Measurements from ENCODE around the gene FBXL3. TPM values are rescaled to one million over a fixed set of nuclear protein-coding genes. Genes with fewer than 3 reads are reported as not detected.

Gene FBXL3
- total RNA-seq (2021), result 24.1 and 29.2 TPM in 2 replicates
- Bru-seq, nascent RNA, result percentile 92 among the genes with signal in this experiment
- BruChase-seq, experiment 1, labeled RNA remaining after a 2-hour chase, result percentile 94 among the genes with signal in this experiment
- BruChase-seq, experiment 2, labeled RNA remaining after a 6-hour chase, result percentile 70 among the genes with signal in this experiment
- long read RNA-seq, transcript FBXL3-201 (5 exons, 3,503 nt), result major isoform, 33 of 52 reads
- long read RNA-seq, partial matches to known transcripts, result 1 of 52 reads
- long read RNA-seq, other reads (novel, unspliced or antisense), result 17 of 52 reads

DNA sequence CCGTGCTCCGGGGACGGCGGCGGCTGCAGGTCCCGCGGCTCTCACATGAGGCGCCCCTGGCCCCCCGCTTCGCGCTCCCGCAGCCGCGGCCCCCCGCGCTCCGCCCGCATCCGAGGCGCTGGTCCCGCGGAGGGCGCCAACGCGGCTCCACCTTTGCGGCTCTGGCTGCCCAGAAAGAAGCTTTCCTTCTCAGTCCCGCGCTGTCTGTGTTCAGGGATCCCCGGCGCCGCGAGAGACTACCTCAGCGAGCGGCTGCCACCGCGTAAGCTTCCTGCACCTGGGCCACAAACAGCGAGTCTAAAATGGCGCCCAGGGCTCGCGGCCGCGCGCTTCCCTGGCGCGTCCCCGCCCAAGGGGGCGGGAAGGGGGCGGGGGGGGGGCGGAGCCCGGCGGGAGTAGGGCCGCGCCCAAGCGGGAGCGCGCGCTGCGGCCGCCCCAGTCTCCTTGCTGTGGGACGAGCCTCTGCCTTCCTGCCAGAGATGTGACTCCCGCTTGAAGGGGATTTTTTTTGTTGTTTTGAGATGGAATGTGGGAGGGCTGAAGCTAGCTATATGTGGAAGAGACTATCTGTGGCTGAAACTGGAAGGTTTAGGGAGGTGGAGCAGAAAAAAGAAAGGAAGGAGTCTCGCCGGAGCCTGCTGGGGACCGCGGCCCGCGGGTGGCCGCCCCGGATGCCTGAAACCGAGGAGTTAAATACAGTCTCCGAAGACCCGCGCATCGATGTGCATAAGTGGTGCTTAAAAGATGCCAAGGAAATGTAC, at the start of gene FBXL3:
Gene FBXL3, minus strand, starts transcription at position 299 of the 761 bp plus-strand sequence. CDS start 5,299 bp downstream, outside the sequence.
- no peak for TF ChIP-seq EZH2 (IDR thresholded peaks at IDR 0.05; ENCODE audit: borderline replicate concordance, low read depth, low read length, poor library complexity, severe bottlenecking)

GRCh38 chr13:77067519-77067918, 40.6 kb upstream of the FBXL3 start:
- Histone ChIP-seq H3K9me3 (ENCODE audit: low read depth, low read length, poor library complexity, severe bottlenecking) (no peaks in the 10 kb centered on the region), H3K4me3 (ENCODE audit: low read depth, low read length, poor library complexity, severe bottlenecking) (no peak overlapping the region), H3K36me3 (ENCODE audit: insufficient read depth, low read length, poor library complexity, severe bottlenecking) (peaks cover 29% of the 10 kb centered on the region), H3K27me3 (replicated peaks; ENCODE audit: insufficient read depth, low read depth, low read length, poor library complexity) (no peaks in the 10 kb centered on the region), H3K27ac (ENCODE audit: low read depth, low read length, poor library complexity, severe bottlenecking) (no peak overlapping the region), H3K4me1 (ENCODE audit: insufficient read depth, low read length, poor library complexity, severe bottlenecking) (no peaks in the 10 kb centered on the region)
- POLR2A ChIA-PET (ENCODE audit: low non-redundant PET), result no interaction called here
- intact Hi-C loops (cut with micrococcal nuclease; ENCODE audit: unreplicated experiment), result no loop called here
- no TSS peak for BruUV-seq (replicated peaks)
- TF ChIP-seq EZH2 (IDR thresholded peaks at IDR 0.05; ENCODE audit: borderline replicate concordance, low read depth, low read length, poor library complexity, severe bottlenecking), result no peak
- TF ChIP-seq, protein P1, sequence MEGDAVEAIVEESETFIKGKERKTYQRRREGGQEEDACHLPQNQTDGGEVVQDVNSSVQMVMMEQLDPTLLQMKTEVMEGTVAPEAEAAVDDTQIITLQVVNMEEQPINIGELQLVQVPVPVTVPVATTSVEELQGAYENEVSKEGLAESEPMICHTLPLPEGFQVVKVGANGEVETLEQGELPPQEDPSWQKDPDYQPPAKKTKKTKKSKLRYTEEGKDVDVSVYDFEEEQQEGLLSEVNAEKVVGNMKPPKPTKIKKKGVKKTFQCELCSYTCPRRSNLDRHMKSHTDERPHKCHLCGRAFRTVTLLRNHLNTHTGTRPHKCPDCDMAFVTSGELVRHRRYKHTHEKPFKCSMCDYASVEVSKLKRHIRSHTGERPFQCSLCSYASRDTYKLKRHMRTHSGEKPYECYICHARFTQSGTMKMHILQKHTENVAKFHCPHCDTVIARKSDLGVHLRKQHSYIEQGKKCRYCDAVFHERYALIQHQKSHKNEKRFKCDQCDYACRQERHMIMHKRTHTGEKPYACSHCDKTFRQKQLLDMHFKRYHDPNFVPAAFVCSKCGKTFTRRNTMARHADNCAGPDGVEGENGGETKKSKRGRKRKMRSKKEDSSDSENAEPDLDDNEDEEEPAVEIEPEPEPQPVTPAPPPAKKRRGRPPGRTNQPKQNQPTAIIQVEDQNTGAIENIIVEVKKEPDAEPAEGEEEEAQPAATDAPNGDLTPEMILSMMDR (conservative IDR thresholded peaks at IDR 0.05; ENCODE audit: low read depth, low read length), result no peak
- CTCF ChIA-PET, result no interaction called here
- DNase-seq (ENCODE audit: low spot score), result no peak

More for the DNA sequence above, at the start of gene FBXL3:
- peak within 1 kb of the TSS; percentile 87 for H3K4me3 ChIP-seq (ENCODE audit: low read depth, low read length, poor library complexity, severe bottlenecking)
- peaks cover 15% of the 10 kb centered on the region for H3K4me1 ChIP-seq (ENCODE audit: insufficient read depth, low read length, poor library complexity, severe bottlenecking)
- POLR2A ChIA-PET (ENCODE audit: low non-redundant PET), result interaction anchor here (0.7 kb wide), 1 partner anchor 45 kb away, joined by 8 read pairs; no protein-coding TSS in a partner anchor
- CTCF ChIA-PET, result no interaction called here
- intact Hi-C loops (cut with micrococcal nuclease; ENCODE audit: unreplicated experiment), result loop anchor here (5.0 to 10.0 kb wide), 3 partner anchors 298 to 538 kb away; partner anchors contain the start of gene MYCBP2
- H3K27ac ChIP-seq (ENCODE audit: low read depth, low read length, poor library complexity, severe bottlenecking), result peak within 1 kb of the TSS; percentile 92
- DNase-seq (ENCODE audit: low spot score), result peak; percentile 87
- H3K27me3 ChIP-seq (replicated peaks; ENCODE audit: insufficient read depth, low read depth, low read length, poor library complexity), result no peaks in the 10 kb centered on the region
- no peaks in the 10 kb centered on the region for H3K9me3 ChIP-seq (ENCODE audit: low read depth, low read length, poor library complexity, severe bottlenecking)
- H3K36me3 ChIP-seq (ENCODE audit: insufficient read depth, low read length, poor library complexity, severe bottlenecking), result no peaks in the 10 kb centered on the region
- BruUV-seq (replicated peaks), result no TSS peak

- no TSS peak for BruUV-seq (replicated peaks)
- H3K27ac ChIP-seq (ENCODE audit: low read depth, low read length, poor library complexity, severe bottlenecking), result no peak overlapping the region
- DNase-seq (ENCODE audit: low spot score), result no peak
- H3K4me3 ChIP-seq (ENCODE audit: low read depth, low read length, poor library complexity, severe bottlenecking), result no peak overlapping the region
- peaks cover 34% of the 10 kb centered on the region for H3K36me3 ChIP-seq (ENCODE audit: insufficient read depth, low read length, poor library complexity, severe bottlenecking)
- CTCF ChIA-PET, result no interaction called here
- H3K27me3 ChIP-seq (replicated peaks; ENCODE audit: insufficient read depth, low read depth, low read length, poor library complexity), result no peaks in the 10 kb centered on the region
- no peaks in the 10 kb centered on the region for H3K9me3 ChIP-seq (ENCODE audit: low read depth, low read length, poor library complexity, severe bottlenecking)
- POLR2A ChIA-PET (ENCODE audit: low non-redundant PET), result no interaction called here
- intact Hi-C loops (cut with micrococcal nuclease; ENCODE audit: unreplicated experiment), result no loop called here
- TF ChIP-seq EZH2 (IDR thresholded peaks at IDR 0.05; ENCODE audit: borderline replicate concordance, low read depth, low read length, poor library complexity, severe bottlenecking), result no peak
- TF ChIP-seq, protein P1 (conservative IDR thresholded peaks at IDR 0.05; ENCODE audit: low read depth, low read length), result no peak
- H3K4me1 ChIP-seq (ENCODE audit: insufficient read depth, low read length, poor library complexity, severe bottlenecking), result no peaks in the 10 kb centered on the region
Observed at GRCh38 chr13:77065461-77066147, 38.6 kb upstream of the FBXL3 start.
